H9 (cell line): ENCODE measurements around the gene CMPK2. TPM values are rescaled to one million over a fixed set of nuclear protein-coding genes. Genes with fewer than 3 reads are reported as not detected.

Experiments
- DNase-seq: peaks from one replicate; pipeline ENCODE4 v3.0.0-alpha.2; 2017
- H2AFZ ChIP-seq: one replicate; pipeline ENCODE4 v1.6.1; 2013; ENCODE audit warnings: mild to moderate bottlenecking, low read length, control low read depth, moderate library complexity
- H2AK5ac ChIP-seq: 2 replicates; pipeline ENCODE4 v1.6.1; 2013; ENCODE audit warnings: low read length, control low read depth, mixed read lengths; ENCODE audit not compliant: insufficient read length
- H2BK120ac ChIP-seq: one replicate; pipeline ENCODE4 v1.6.1; 2013; ENCODE audit warnings: low read depth, mild to moderate bottlenecking, low read length, control low read depth, inconsistent platforms; ENCODE audit not compliant: poor library complexity, severe bottlenecking
- H2BK12ac ChIP-seq: 2 replicates; pipeline ENCODE4 v1.6.1; 2013; ENCODE audit warnings: low read length, control low read depth, mixed read lengths, low read depth; ENCODE audit not compliant: insufficient read length
- H2BK15ac ChIP-seq: 2 replicates; pipeline ENCODE4 v1.6.1; 2013; ENCODE audit warnings: low read depth, low read length, control low read depth
- H2BK20ac ChIP-seq: one replicate; pipeline ENCODE4 v1.6.1; 2013; ENCODE audit warnings: low read depth, mild to moderate bottlenecking, low read length, control low read depth, inconsistent platforms; ENCODE audit not compliant: poor library complexity, severe bottlenecking
- H2BK5ac ChIP-seq: 2 replicates; pipeline ENCODE4 v1.6.1; 2013; ENCODE audit warnings: low read length, control low read depth, mixed read lengths; ENCODE audit not compliant: insufficient read length
- H3K14ac ChIP-seq: 2 replicates; pipeline ENCODE4 v1.6.1; 2013; ENCODE audit warnings: low read length, control low read depth; ENCODE audit not compliant: insufficient read depth
- H3K18ac ChIP-seq: 2 replicates; pipeline ENCODE4 v1.6.1; 2013; ENCODE audit warnings: low read depth, mild to moderate bottlenecking, mixed read lengths, low read length, control low read depth; ENCODE audit not compliant: insufficient read length
- H3K23ac ChIP-seq: 2 replicates; pipeline ENCODE4 v1.6.1; 2013; ENCODE audit warnings: low read length, control low read depth, mixed read lengths, low read depth; ENCODE audit not compliant: insufficient read length
- H3K23me2 ChIP-seq: 2 replicates; pipeline ENCODE4 v1.6.1; 2013; ENCODE audit warnings: low read depth, mild to moderate bottlenecking, mixed read lengths, low read length, control low read depth; ENCODE audit not compliant: insufficient read length, poor library complexity, severe bottlenecking
- H3K27ac ChIP-seq: 2 replicates; pipeline ENCODE4 v1.5.1; 2013; ENCODE audit warnings: low read length, control low read depth, mixed read lengths, low read depth; ENCODE audit not compliant: insufficient read length
- H3K27me3 ChIP-seq: 2 replicates; pipeline ENCODE4 v1.6.1; 2013; ENCODE audit warnings: low read length, control low read depth, inconsistent platforms; ENCODE audit not compliant: insufficient read depth
- H3K4ac ChIP-seq: 2 replicates; pipeline ENCODE4 v1.6.1; 2013; ENCODE audit warnings: low read depth, mild to moderate bottlenecking, control low read depth, inconsistent platforms, low read length, moderate library complexity
- H3K4me1 ChIP-seq: 2 replicates; pipeline ENCODE4 v1.6.1; 2013; ENCODE audit warnings: low read length, control low read depth, inconsistent platforms; ENCODE audit not compliant: insufficient read depth
- H3K4me2 ChIP-seq: 2 replicates; pipeline ENCODE4 v1.6.1; 2013; ENCODE audit warnings: low read length, control low read depth, mixed read lengths; ENCODE audit not compliant: insufficient read length, insufficient read depth
- H3K56ac ChIP-seq: 2 replicates; pipeline ENCODE4 v1.6.1; 2013; ENCODE audit warnings: low read depth, mild to moderate bottlenecking, mixed read lengths, low read length, control low read depth; ENCODE audit not compliant: insufficient read length
- H3K79me1 ChIP-seq: 2 replicates; pipeline ENCODE4 v1.6.1; 2013; ENCODE audit warnings: low read depth, mild to moderate bottlenecking, moderate library complexity, low read length, control low read depth, inconsistent platforms; ENCODE audit not compliant: insufficient read depth, poor library complexity, severe bottlenecking
- H3K79me2 ChIP-seq: 2 replicates; pipeline ENCODE4 v1.6.1; 2013; ENCODE audit warnings: low read length, control low read depth, inconsistent platforms; ENCODE audit not compliant: insufficient read depth
- H3K9ac ChIP-seq: 2 replicates; pipeline ENCODE4 v1.6.1; 2013; ENCODE audit warnings: low read length, control low read depth, mixed read lengths; ENCODE audit not compliant: insufficient read length; ENCODE audit errors: extremely low read depth
- H3K9me3 ChIP-seq: one replicate; pipeline ENCODE4 v1.6.1; 2013; ENCODE audit warnings: low read depth, low read length, inconsistent platforms; ENCODE audit not compliant: control insufficient read depth
- H3T11ph ChIP-seq: one replicate; pipeline ENCODE4 v1.6.1; 2013; ENCODE audit warnings: mild to moderate bottlenecking, low read length, control low read depth, inconsistent platforms
- H4K20me1 ChIP-seq: one replicate; pipeline ENCODE4 v1.6.1; 2013; ENCODE audit not compliant: control insufficient read depth, insufficient read length, insufficient read depth
- H4K5ac ChIP-seq: 2 replicates; pipeline ENCODE4 v1.6.1; 2013; ENCODE audit warnings: low read depth, mild to moderate bottlenecking, mixed read lengths, low read length, control low read depth; ENCODE audit not compliant: insufficient read length
- H4K8ac ChIP-seq: replicated peaks from 2 replicates; pipeline ENCODE4 v1.6.1; 2013; ENCODE audit warnings: low read length, control low read depth, mixed read lengths, low read depth; ENCODE audit not compliant: insufficient read length
- H4K91ac ChIP-seq: 2 replicates; pipeline ENCODE4 v1.6.1; 2013; ENCODE audit warnings: low read depth, mild to moderate bottlenecking, moderate library complexity, mixed read lengths, low read length, control low read depth; ENCODE audit not compliant: insufficient read length
- H3K27ac Mint-ChIP-seq, 3 experiments: 2 replicates in 2 of 3; 3 replicates in 1 of 3; pipeline ENCODE4 v1.8.0; 2020 to 2021; ENCODE audit warnings: mixed read lengths in 3 of 3, mild to moderate bottlenecking in 1 of 3, moderate library complexity in 1 of 3
- H3K27me3 Mint-ChIP-seq: 2 replicates; pipeline ENCODE4 v1.8.0; 2021; ENCODE audit warnings: low read depth, mild to moderate bottlenecking, moderate library complexity, mixed read lengths
- H3K36me3 Mint-ChIP-seq, 3 experiments: 2 replicates in 2 of 3; 3 replicates in 1 of 3; pipeline ENCODE4 v1.8.0; 2020 to 2021; ENCODE audit warnings: low read depth in 3 of 3, mixed read lengths in 3 of 3; ENCODE audit not compliant: insufficient read depth in 1 of 3
- H3K4me1 Mint-ChIP-seq, 2 experiments: 2 replicates each; pipeline ENCODE4 v1.8.0; 2020; ENCODE audit warnings: mixed read lengths in 2 of 2
- H3K4me3 Mint-ChIP-seq, 2 experiments: 2 replicates in 1 of 2; 3 replicates in 1 of 2; pipeline ENCODE4 v1.8.0; 2020 to 2021; ENCODE audit warnings: mild to moderate bottlenecking in 2 of 2, mixed read lengths in 2 of 2, moderate library complexity in 1 of 2
- H3K9me3 Mint-ChIP-seq, 2 experiments: 2 replicates in 1 of 2; 3 replicates in 1 of 2; pipeline ENCODE4 v1.8.0; 2020; ENCODE audit warnings: mild to moderate bottlenecking in 2 of 2, mixed read lengths in 2 of 2, moderate library complexity in 1 of 2
- CTCF ChIP-seq: fragments of 200-600 bp; sonication (generic); conservative IDR thresholded peaks from 3 replicates; pipeline ENCODE4 v1.8.0; 2021; ENCODE audit warnings: antibody characterized with exemption, mild to moderate bottlenecking
- WGBS: extraction: QIAGEN DNeasy Blood & Tissue Kit; methylation state at CpG from one replicate; pipeline ENCODE4 v1.1.7; 2013; ENCODE audit warnings: missing lambda C conversion rate, low lambda C conversion rate, mixed read lengths; ENCODE audit not compliant: insufficient read length; ENCODE audit errors: extremely low coverage; 5-methylcytosine and 5-hydroxymethylcytosine counted together
- total RNA-seq: library from RNA; stranded (reverse); gene quantifications from 2 replicates; pipeline ENCODE4 v1.2.1, GENCODE V29; 2021

CMPK2 gene
- total RNA-seq, 1 experiment from 2014 or later: 0.90 TPM

- peaks cover 43 to 50% of the 10 kb centered on the region in 2 experiments for H3K9me3 Mint-ChIP-seq
These were observed 32.5 kb downstream of the CMPK2 start for GRCh38 chr2:6833300-6833604.

More at GRCh38 chr2:6833300-6833604, 32.5 kb downstream of the CMPK2 start:
- H3K27ac ChIP-seq: no peak overlapping the region
- H4K20me1 ChIP-seq: no peaks in the 10 kb centered on the region
- no peak overlapping the region for H3K56ac ChIP-seq
- no peak overlapping the region for H2BK120ac ChIP-seq
- H3K23ac ChIP-seq: no peak overlapping the region
- no peaks in the 10 kb centered on the region for H3K23me2 ChIP-seq
- H3K4me1 ChIP-seq: no peaks in the 10 kb centered on the region
- no peak overlapping the region for H2BK12ac ChIP-seq
- no peak overlapping the region for H4K8ac ChIP-seq
- H3K4ac ChIP-seq: no peak overlapping the region
- no peak overlapping the region for H3K4me3 Mint-ChIP-seq
- no peak overlapping the region for H4K5ac ChIP-seq
- no peaks in the 10 kb centered on the region for H3K27me3 ChIP-seq
- H3K27me3 Mint-ChIP-seq: no peaks in the 10 kb centered on the region; the same call in 1 of the 2 replicates
- H3K18ac ChIP-seq: no peak overlapping the region
- WGBS: no CpG with 5 or more reads among the region's 2 CpGs
- no peak overlapping the region for H3K9ac ChIP-seq
- no peak overlapping the region for H3K14ac ChIP-seq
- no peak overlapping the region for H4K91ac ChIP-seq
- peaks cover 9 to 28% (median 11%) of the 10 kb centered on the region in 3 experiments for H3K36me3 Mint-ChIP-seq
- H3K4me1 Mint-ChIP-seq: peaks cover 0 to 2% of the 10 kb centered on the region in 2 experiments; a peak in 2 of 4 replicates
- H2AFZ ChIP-seq: no peak overlapping the region
- TF ChIP-seq CTCF: no peak
- DNase-seq: no peak
- H2AK5ac ChIP-seq: no peak overlapping the region
- H3K27ac Mint-ChIP-seq: no peak overlapping the region
- H3T11ph ChIP-seq: no peak overlapping the region
- H2BK20ac ChIP-seq: no peak overlapping the region
- H3K79me1 ChIP-seq: no peaks in the 10 kb centered on the region
- H3K9me3 ChIP-seq: no peaks in the 10 kb centered on the region
- H3K79me2 ChIP-seq: no peaks in the 10 kb centered on the region
- H2BK15ac ChIP-seq: no peak overlapping the region
- H3K4me2 ChIP-seq: no peak overlapping the region
- no peak overlapping the region for H2BK5ac ChIP-seq
